Neuronal stem cell (in vitro differentiated cells): ENCODE measurements around the gene USP36.
A peak's percentile ranks its signal among the peaks of the same experiment; 100 is the strongest.

Experiments
- DNase-seq: peaks from one replicate; pipeline ENCODE4 v3.0.0-alpha.2; 2013; ENCODE audit warnings: low spot score
- H2AFZ ChIP-seq: one replicate; pipeline ENCODE4 v1.6.1; 2013; ENCODE audit warnings: mild to moderate bottlenecking, low read length, inconsistent platforms
- H2AK5ac ChIP-seq: 2 replicates; pipeline ENCODE4 v1.6.1; 2013; ENCODE audit warnings: low read depth, mild to moderate bottlenecking, inconsistent platforms, low read length, moderate library complexity, mixed read lengths
- H2BK120ac ChIP-seq: 2 replicates; pipeline ENCODE4 v1.6.1; 2013; ENCODE audit warnings: low read depth, mild to moderate bottlenecking, inconsistent platforms, low read length, moderate library complexity, mixed read lengths
- H2BK12ac ChIP-seq: one replicate; pipeline ENCODE4 v1.6.1; 2013; ENCODE audit warnings: low read length, inconsistent platforms
- H2BK15ac ChIP-seq: 2 replicates; pipeline ENCODE4 v1.6.1; 2013; ENCODE audit warnings: mild to moderate bottlenecking, low read length, inconsistent platforms, mixed read lengths
- H2BK5ac ChIP-seq: one replicate; pipeline ENCODE4 v1.6.1; 2013; ENCODE audit warnings: inconsistent platforms, mild to moderate bottlenecking, low read length, moderate library complexity
- H3K14ac ChIP-seq: one replicate; pipeline ENCODE4 v1.6.1; 2013; ENCODE audit warnings: low read length, inconsistent platforms
- H3K18ac ChIP-seq: 2 replicates; pipeline ENCODE4 v1.6.1; 2013; ENCODE audit warnings: low read length, inconsistent platforms
- H3K23ac ChIP-seq: 2 replicates; pipeline ENCODE4 v1.6.1; 2013; ENCODE audit warnings: low read depth, mild to moderate bottlenecking, mixed read lengths, low read length, inconsistent platforms; ENCODE audit not compliant: poor library complexity
- H3K27ac ChIP-seq: replicated peaks from 3 replicates; pipeline ENCODE4 v1.5.1; 2013; ENCODE audit warnings: low read length, inconsistent platforms
- H3K27me3 ChIP-seq, 3 experiments: 2 replicates each; pipeline ENCODE4 v1.6.1; 2013; ENCODE audit warnings: low read length in 3 of 3, mild to moderate bottlenecking in 2 of 3, inconsistent platforms in 1 of 3, low read depth in 1 of 3, mixed read lengths in 1 of 3, moderate library complexity in 1 of 3; ENCODE audit not compliant: control insufficient read depth in 3 of 3, insufficient read depth in 3 of 3
- H3K36me3 ChIP-seq, 2 donors: replicated peaks in 1 of 2; 2 replicates each; pipeline ENCODE4 v1.6.1; 2013; ENCODE audit warnings: low read length in 2 of 2; ENCODE audit not compliant: control insufficient read depth in 2 of 2, insufficient read depth in 2 of 2
- H3K4ac ChIP-seq: 2 replicates; pipeline ENCODE4 v1.6.1; 2013; ENCODE audit warnings: inconsistent platforms, mild to moderate bottlenecking, low read length, moderate library complexity
- H3K4me1 ChIP-seq, 2 donors: 1 replicate in 1 of 2; 2 replicates in 1 of 2; pipeline ENCODE4 v1.6.1; 2013; ENCODE audit warnings: low read length in 2 of 2, low read depth in 1 of 2; ENCODE audit not compliant: control insufficient read depth in 2 of 2, insufficient read depth in 1 of 2
- H3K4me2 ChIP-seq: one replicate; pipeline ENCODE4 v1.6.1; 2013; ENCODE audit warnings: mild to moderate bottlenecking, low read length, inconsistent platforms; ENCODE audit not compliant: insufficient read depth, poor library complexity, severe bottlenecking
- H3K4me3 ChIP-seq, 2 donors: 2 replicates each; pipeline ENCODE4 v1.5.1; 2013; ENCODE audit warnings: low read length in 2 of 2, mild to moderate bottlenecking in 2 of 2, inconsistent platforms in 1 of 2, moderate library complexity in 1 of 2
- H3K79me1 ChIP-seq: one replicate; pipeline ENCODE4 v1.6.1; 2013; ENCODE audit warnings: low read depth, mild to moderate bottlenecking, inconsistent platforms, low read length, moderate library complexity
- H3K9ac ChIP-seq: one replicate; pipeline ENCODE4 v1.6.1; 2013; ENCODE audit warnings: mild to moderate bottlenecking, low read depth, low read length, inconsistent platforms; ENCODE audit not compliant: poor library complexity
- H3K9me3 ChIP-seq, 2 donors: replicated peaks in 1 of 2; 2 replicates each; pipeline versions ENCODE3 to v1.6.1; 2013; ENCODE audit warnings: low read length in 2 of 2, mild to moderate bottlenecking in 2 of 2, inconsistent platforms in 1 of 2, low read depth in 1 of 2, mixed read lengths in 1 of 2, moderate library complexity in 1 of 2; ENCODE audit not compliant: control insufficient read depth in 2 of 2, insufficient read depth in 1 of 2
- H4K8ac ChIP-seq: one replicate; pipeline ENCODE4 v1.6.1; 2013; ENCODE audit warnings: low read depth, mild to moderate bottlenecking, inconsistent platforms, low read length, moderate library complexity
- H4K91ac ChIP-seq: one replicate; pipeline ENCODE4 v1.6.1; 2013; ENCODE audit warnings: low read length, low read depth, mild to moderate bottlenecking, inconsistent platforms; ENCODE audit not compliant: poor library complexity
- WGBS, 2 donors: extraction: QIAGEN DNeasy Blood & Tissue Kit; methylation state at CpG; one replicate each; pipeline ENCODE4 v1.1.7; 2013; ENCODE audit warnings: missing lambda C conversion rate in 2 of 2, mixed read lengths in 1 of 2; ENCODE audit not compliant: insufficient read length in 2 of 2, insufficient replicate concordance in 1 of 2; ENCODE audit errors: extremely low coverage in 2 of 2; 5-methylcytosine and 5-hydroxymethylcytosine counted together

Gene USP36

GRCh38 chr17:78849026-78849425 lies 8.4 kb upstream of the USP36 start:
- Histone ChIP-seq H3K4me1 (no peaks in the 10 kb centered on the region), H3K4ac (no peak overlapping the region), H3K18ac (no peak overlapping the region), H3K4me2 (no peak overlapping the region), H3K9ac (no peak overlapping the region), H2AFZ (no peak overlapping the region), H3K4me3 (no peak overlapping the region), H2AK5ac (no peak overlapping the region), H3K23ac (no peak overlapping the region), H4K8ac (no peak overlapping the region), H3K36me3 (peaks cover 3 to 7% of the 10 kb centered on the region in 2 donors), H3K27ac (no peak overlapping the region), H4K91ac (no peak overlapping the region), H2BK5ac (no peak overlapping the region), H3K14ac (no peak overlapping the region), H2BK15ac (no peak overlapping the region), H3K9me3 (no peaks in the 10 kb centered on the region), H3K79me1 (peaks cover 1% of the 10 kb centered on the region), H3K27me3 (no peaks in the 10 kb centered on the region), H2BK12ac (no peak overlapping the region), H2BK120ac (no peak overlapping the region)
- WGBS, 2 donors, result no CpG with 5 or more reads among the region's 5 CpGs
- no peak for DNase-seq

- no peak for DNase-seq
- no peak overlapping the region for H3K9ac ChIP-seq
- no peak overlapping the region for H4K8ac ChIP-seq
- no peaks in the 10 kb centered on the region for H3K36me3 ChIP-seq
- no peak overlapping the region for H3K14ac ChIP-seq
- no peak overlapping the region for H4K91ac ChIP-seq
- no peak overlapping the region for H3K4ac ChIP-seq
- no peak overlapping the region for H2AFZ ChIP-seq
- no peaks in the 10 kb centered on the region for H3K9me3 ChIP-seq
- no peak overlapping the region for H3K27ac ChIP-seq
- H3K4me3 ChIP-seq, result no peak overlapping the region
- H3K4me1 ChIP-seq, result no peaks in the 10 kb centered on the region
- H2BK12ac ChIP-seq, result no peak overlapping the region
- H2BK15ac ChIP-seq, result no peak overlapping the region
- H3K4me2 ChIP-seq, result no peak overlapping the region
- H2AK5ac ChIP-seq, result no peak overlapping the region
- H3K79me1 ChIP-seq, result no peaks in the 10 kb centered on the region
- WGBS, 2 donors, result no CpG with 5 or more reads among the region's 3 CpGs
- H2BK5ac ChIP-seq, result no peak overlapping the region
- no peaks in the 10 kb centered on the region for H3K27me3 ChIP-seq
- H3K18ac ChIP-seq, result no peak overlapping the region
- no peak overlapping the region for H3K23ac ChIP-seq
- no peak overlapping the region for H2BK120ac ChIP-seq
Measured at GRCh38 chr17:78847052-78847451, 6.4 kb upstream of the USP36 start.

DNA sequence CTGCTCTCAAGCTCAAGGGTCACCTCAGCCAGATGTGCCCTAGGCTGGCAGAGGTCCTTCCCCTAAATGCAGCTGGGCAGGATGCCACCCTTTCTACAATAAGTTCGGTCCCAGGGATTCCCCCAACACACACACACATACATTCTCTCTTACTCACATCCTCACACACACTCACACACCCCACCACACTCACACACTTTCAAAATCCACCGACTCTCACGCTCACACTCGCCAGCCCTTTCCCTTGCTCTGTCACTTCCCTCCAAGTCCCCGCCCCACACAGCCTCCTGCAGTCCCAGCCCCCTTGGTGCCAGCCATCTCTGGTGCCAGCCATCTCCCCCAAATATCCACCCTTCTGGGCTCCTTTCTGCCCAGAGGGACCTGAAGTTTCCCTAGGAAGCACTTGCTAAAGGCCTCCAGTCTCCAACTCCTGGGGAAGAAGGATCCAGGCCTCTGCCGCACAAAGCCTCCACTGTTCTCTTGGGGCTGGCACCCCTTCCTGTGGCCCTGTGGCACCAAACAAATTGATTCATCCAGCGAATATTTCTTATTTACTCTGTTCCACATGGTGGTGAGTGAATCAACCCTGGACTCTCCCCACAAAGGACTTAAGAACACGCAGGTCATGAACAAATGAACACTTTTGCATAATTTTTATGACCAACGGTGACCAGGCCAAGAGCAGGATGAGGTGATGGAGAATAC lies 3.8 kb upstream of the USP36 start:
- Histone ChIP-seq H3K4me2 (no peak overlapping the region), H2AK5ac (no peak overlapping the region), H3K27me3 (no peaks in the 10 kb centered on the region), H3K4me1 (peaks cover 4 to 5% of the 10 kb centered on the region in 2 donors), H3K4ac (no peak overlapping the region), H3K27ac (no peak overlapping the region), H2AFZ (no peak overlapping the region), H3K23ac (peak overlapping the region; percentile 73), H4K91ac (no peak overlapping the region), H4K8ac (no peak overlapping the region), H2BK5ac (no peak overlapping the region), H3K9me3 (no peaks in the 10 kb centered on the region), H3K36me3 (no peaks in the 10 kb centered on the region), H3K9ac (no peak overlapping the region), H2BK120ac (no peak overlapping the region), H3K14ac (no peak overlapping the region), H3K18ac (no peak overlapping the region), H3K4me3 (no peak overlapping the region), H2BK15ac (no peak overlapping the region), H2BK12ac (no peak overlapping the region), H3K79me1 (peaks cover 5% of the 10 kb centered on the region)
- 100% methylated on average over 3 of the region's 9 CpGs for WGBS, 2 donors
- DNase-seq, result no peak

- Histone ChIP-seq H3K36me3 (peaks cover 0 to 4% of the 10 kb centered on the region in 2 donors), H3K23ac (no peak overlapping the region), H2AFZ (no peak overlapping the region), H2BK5ac (no peak overlapping the region), H3K9me3 (no peaks in the 10 kb centered on the region), H3K27me3 (no peaks in the 10 kb centered on the region), H3K4me2 (no peak overlapping the region), H3K4me1 (peaks cover 4 to 11% of the 10 kb centered on the region in 2 donors), H3K4me3 (no peak overlapping the region), H2AK5ac (no peak overlapping the region), H4K91ac (no peak overlapping the region), H2BK15ac (no peak overlapping the region), H3K14ac (no peak overlapping the region), H2BK12ac (no peak overlapping the region), H2BK120ac (no peak overlapping the region), H3K9ac (no peak overlapping the region), H3K18ac (no peak overlapping the region), H3K27ac (no peak overlapping the region), H3K4ac (peak overlapping the region; percentile 24), H4K8ac (no peak overlapping the region), H3K79me1 (peaks cover 7% of the 10 kb centered on the region)
- WGBS, 2 donors, result no CpG with 5 or more reads among the region's 10 CpGs
- DNase-seq, result no peak
Measured at GRCh38 chr17:78842881-78843565, 2.4 kb upstream of the USP36 start.
